Type B pancreatic cell (in vitro differentiated cells): ENCODE data around the gene SFT2D2. TPM values are rescaled to one million over a fixed set of nuclear protein-coding genes. Genes with fewer than 3 reads are reported as not detected.

Experiments
- DNase-seq: peaks from one replicate; pipeline ENCODE4 v3.0.0; 2021; ENCODE audit warnings: mixed read lengths; ENCODE audit not compliant: unreplicated experiment; ENCODE audit errors: extremely low spot score
- H3K27ac Mint-ChIP-seq: 2 replicates; pipeline ENCODE4 v1.8.0; 2021; ENCODE audit warnings: mild to moderate bottlenecking, mixed read lengths
- H3K27me3 Mint-ChIP-seq: 2 replicates; pipeline ENCODE4 v1.8.0; 2021; ENCODE audit warnings: mixed read lengths
- H3K36me3 Mint-ChIP-seq: 2 replicates; pipeline ENCODE4 v1.8.0; 2021; ENCODE audit warnings: mixed read lengths
- H3K4me1 Mint-ChIP-seq: one replicate; pipeline ENCODE4 v1.8.0; 2021; ENCODE audit warnings: mixed read lengths; ENCODE audit not compliant: unreplicated experiment
- H3K4me3 Mint-ChIP-seq: 2 replicates; pipeline ENCODE4 v1.8.0; 2021; ENCODE audit warnings: mild to moderate bottlenecking, mixed read lengths
- H3K9me3 Mint-ChIP-seq: 2 replicates; pipeline ENCODE4 v1.8.0; 2021; ENCODE audit warnings: mixed read lengths
- total RNA-seq: library from RNA; stranded (reverse); gene quantifications from 2 replicates; pipeline ENCODE4 v1.2.1, GENCODE V29; 2021; ENCODE audit warnings: low replicate concordance
- TF ChIP-seq, protein P1 (sequence below): fragments of 200-600 bp; sonication (generic); conservative IDR thresholded peaks from 2 replicates; pipeline ENCODE4 v1.5.0; 2021; ENCODE audit warnings: antibody characterized with exemption, mild to moderate bottlenecking

Gene SFT2D2
- total RNA-seq, 1 donor from 2014 or later: 52.1 TPM

DNA sequence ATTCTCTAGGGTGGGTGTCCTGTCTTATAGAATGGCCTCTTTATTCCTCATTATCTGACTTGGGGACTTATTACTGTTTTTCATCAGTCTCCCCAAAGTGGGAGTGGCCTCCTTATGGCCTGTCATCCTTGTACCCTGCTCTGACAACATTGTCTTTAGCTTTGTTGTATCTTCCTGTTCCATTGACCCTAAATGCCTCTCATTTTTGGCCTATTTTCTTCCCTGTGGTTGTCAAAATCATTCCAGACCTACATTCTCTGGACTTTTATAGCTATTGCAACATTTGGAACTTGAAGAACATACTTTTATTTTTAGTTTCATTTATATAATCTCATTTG is 9.7 kb downstream of the SFT2D2 start:
- Mint-ChIP-seq H3K27ac (peak overlapping the region; percentile 5), H3K4me1 (no peaks in the 10 kb centered on the region), H3K27me3 (no peaks in the 10 kb centered on the region), H3K36me3 (peaks cover 43% of the 10 kb centered on the region), H3K9me3 (no peaks in the 10 kb centered on the region), H3K4me3 (no peak overlapping the region)
- DNase-seq: no peak
- TF ChIP-seq, protein P1, sequence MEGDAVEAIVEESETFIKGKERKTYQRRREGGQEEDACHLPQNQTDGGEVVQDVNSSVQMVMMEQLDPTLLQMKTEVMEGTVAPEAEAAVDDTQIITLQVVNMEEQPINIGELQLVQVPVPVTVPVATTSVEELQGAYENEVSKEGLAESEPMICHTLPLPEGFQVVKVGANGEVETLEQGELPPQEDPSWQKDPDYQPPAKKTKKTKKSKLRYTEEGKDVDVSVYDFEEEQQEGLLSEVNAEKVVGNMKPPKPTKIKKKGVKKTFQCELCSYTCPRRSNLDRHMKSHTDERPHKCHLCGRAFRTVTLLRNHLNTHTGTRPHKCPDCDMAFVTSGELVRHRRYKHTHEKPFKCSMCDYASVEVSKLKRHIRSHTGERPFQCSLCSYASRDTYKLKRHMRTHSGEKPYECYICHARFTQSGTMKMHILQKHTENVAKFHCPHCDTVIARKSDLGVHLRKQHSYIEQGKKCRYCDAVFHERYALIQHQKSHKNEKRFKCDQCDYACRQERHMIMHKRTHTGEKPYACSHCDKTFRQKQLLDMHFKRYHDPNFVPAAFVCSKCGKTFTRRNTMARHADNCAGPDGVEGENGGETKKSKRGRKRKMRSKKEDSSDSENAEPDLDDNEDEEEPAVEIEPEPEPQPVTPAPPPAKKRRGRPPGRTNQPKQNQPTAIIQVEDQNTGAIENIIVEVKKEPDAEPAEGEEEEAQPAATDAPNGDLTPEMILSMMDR: peak; percentile 1

DNA sequence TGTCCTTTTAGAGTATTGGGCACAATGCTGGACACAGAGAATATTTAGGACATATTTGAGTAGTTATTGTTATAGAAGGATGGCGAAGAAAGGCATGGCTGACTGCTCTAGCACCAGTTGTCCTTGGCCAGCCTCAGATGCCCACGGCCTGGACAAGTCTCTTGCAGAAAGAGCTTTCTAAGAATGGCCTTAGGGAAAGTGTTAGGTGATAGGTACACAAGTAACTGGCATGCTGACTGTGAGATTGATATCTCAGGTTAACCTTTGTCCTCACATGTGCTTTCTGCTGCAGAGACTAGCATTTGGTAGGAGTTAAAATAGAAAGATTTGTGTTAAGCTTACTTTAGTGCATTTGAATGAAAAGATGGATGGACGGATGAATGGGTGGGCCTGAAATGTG is 10.1 kb downstream of the SFT2D2 start:
- H3K27me3 Mint-ChIP-seq: no peaks in the 10 kb centered on the region
- no peak for DNase-seq
- TF ChIP-seq, protein P1: no peak
- H3K4me3 Mint-ChIP-seq: no peak overlapping the region
- peaks cover 43% of the 10 kb centered on the region for H3K36me3 Mint-ChIP-seq
- peak overlapping the region; percentile 5 for H3K27ac Mint-ChIP-seq
- no peaks in the 10 kb centered on the region for H3K9me3 Mint-ChIP-seq
- H3K4me1 Mint-ChIP-seq: no peaks in the 10 kb centered on the region

- H3K36me3 Mint-ChIP-seq: peaks cover 48% of the 10 kb centered on the region
- H3K27me3 Mint-ChIP-seq: no peaks in the 10 kb centered on the region
- TF ChIP-seq, protein P1: no peak
- H3K4me3 Mint-ChIP-seq: no peak overlapping the region
- H3K27ac Mint-ChIP-seq: no peak overlapping the region
- H3K4me1 Mint-ChIP-seq: no peaks in the 10 kb centered on the region
- no peaks in the 10 kb centered on the region for H3K9me3 Mint-ChIP-seq
- DNase-seq: no peak
Observed at GRCh38 chr1:168236836-168237611, 11.2 kb downstream of the SFT2D2 start.

GRCh38 chr1:168243198-168243597 is 17.4 kb downstream of the SFT2D2 start:
- H3K4me1 Mint-ChIP-seq: peaks cover 12% of the 10 kb centered on the region
- H3K36me3 Mint-ChIP-seq: peaks cover 55% of the 10 kb centered on the region
- H3K27ac Mint-ChIP-seq: peak overlapping the region; percentile 81
- no peak for DNase-seq
- TF ChIP-seq, protein P1: no peak
- H3K4me3 Mint-ChIP-seq: no peak overlapping the region
- no peaks in the 10 kb centered on the region for H3K27me3 Mint-ChIP-seq
- H3K9me3 Mint-ChIP-seq: no peaks in the 10 kb centered on the region

GRCh38 chr1:168243636-168244212 is 17.9 kb downstream of the SFT2D2 start:
- Mint-ChIP-seq H3K27ac (peak overlapping the region; percentile 81), H3K27me3 (no peaks in the 10 kb centered on the region), H3K4me1 (peaks cover 12% of the 10 kb centered on the region), H3K36me3 (peaks cover 59% of the 10 kb centered on the region), H3K4me3 (no peak overlapping the region), H3K9me3 (no peaks in the 10 kb centered on the region)
- TF ChIP-seq, protein P1: no peak
- DNase-seq: no peak
